Urinary bladder (tissue), 4 donors: Measurements from ENCODE around the gene ST6GALNAC6. TPM values are rescaled to one million over a fixed set of nuclear protein-coding genes. Genes with fewer than 3 reads are reported as not detected.

Experiments
- DNase-seq: peaks from one replicate; pipeline ENCODE4 v3.0.0-alpha.2; 2015; ENCODE audit errors: extremely low spot score
- H3K27ac ChIP-seq: one replicate; pipeline ENCODE4 v1.5.1; 2013; ENCODE audit warnings: low read depth, mild to moderate bottlenecking, moderate library complexity
- H3K36me3 ChIP-seq: one replicate; pipeline ENCODE4 v1.6.1; 2013; ENCODE audit warnings: mild to moderate bottlenecking, moderate library complexity; ENCODE audit not compliant: insufficient read depth
- H3K4me1 ChIP-seq: one replicate; pipeline ENCODE4 v1.6.1; 2013; ENCODE audit warnings: mild to moderate bottlenecking, moderate library complexity; ENCODE audit not compliant: insufficient read depth
- H3K4me3 ChIP-seq: one replicate; pipeline ENCODE4 v1.5.1; 2013; ENCODE audit warnings: low read depth, low read length
- WGBS: extraction: QIAGEN DNeasy Blood & Tissue Kit; methylation state at CpG from one replicate; pipeline ENCODE4 v1.1.7; 2013; 5-methylcytosine and 5-hydroxymethylcytosine counted together
- polyA plus RNA-seq: library from polyadenylated mRNA; stranded (reverse); fragments of 200-250 nt; gene quantifications from one replicate; pipeline ENCODE4 v1.2.3, GENCODE V29; 2013
- total RNA-seq: library from RNA; depleted of rRNA; stranded (reverse); fragments of >200 nt; gene quantifications from one replicate; pipeline ENCODE4 v1.2.3, GENCODE V29; 2014
- donor health status: healthy with polysubstance abuse.
- donor health status: healthy.

ST6GALNAC6 gene, protein sequence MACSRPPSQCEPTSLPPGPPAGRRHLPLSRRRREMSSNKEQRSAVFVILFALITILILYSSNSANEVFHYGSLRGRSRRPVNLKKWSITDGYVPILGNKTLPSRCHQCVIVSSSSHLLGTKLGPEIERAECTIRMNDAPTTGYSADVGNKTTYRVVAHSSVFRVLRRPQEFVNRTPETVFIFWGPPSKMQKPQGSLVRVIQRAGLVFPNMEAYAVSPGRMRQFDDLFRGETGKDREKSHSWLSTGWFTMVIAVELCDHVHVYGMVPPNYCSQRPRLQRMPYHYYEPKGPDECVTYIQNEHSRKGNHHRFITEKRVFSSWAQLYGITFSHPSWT
- total RNA-seq (17.7 TPM), polyA plus RNA-seq (105 TPM)

DNA sequence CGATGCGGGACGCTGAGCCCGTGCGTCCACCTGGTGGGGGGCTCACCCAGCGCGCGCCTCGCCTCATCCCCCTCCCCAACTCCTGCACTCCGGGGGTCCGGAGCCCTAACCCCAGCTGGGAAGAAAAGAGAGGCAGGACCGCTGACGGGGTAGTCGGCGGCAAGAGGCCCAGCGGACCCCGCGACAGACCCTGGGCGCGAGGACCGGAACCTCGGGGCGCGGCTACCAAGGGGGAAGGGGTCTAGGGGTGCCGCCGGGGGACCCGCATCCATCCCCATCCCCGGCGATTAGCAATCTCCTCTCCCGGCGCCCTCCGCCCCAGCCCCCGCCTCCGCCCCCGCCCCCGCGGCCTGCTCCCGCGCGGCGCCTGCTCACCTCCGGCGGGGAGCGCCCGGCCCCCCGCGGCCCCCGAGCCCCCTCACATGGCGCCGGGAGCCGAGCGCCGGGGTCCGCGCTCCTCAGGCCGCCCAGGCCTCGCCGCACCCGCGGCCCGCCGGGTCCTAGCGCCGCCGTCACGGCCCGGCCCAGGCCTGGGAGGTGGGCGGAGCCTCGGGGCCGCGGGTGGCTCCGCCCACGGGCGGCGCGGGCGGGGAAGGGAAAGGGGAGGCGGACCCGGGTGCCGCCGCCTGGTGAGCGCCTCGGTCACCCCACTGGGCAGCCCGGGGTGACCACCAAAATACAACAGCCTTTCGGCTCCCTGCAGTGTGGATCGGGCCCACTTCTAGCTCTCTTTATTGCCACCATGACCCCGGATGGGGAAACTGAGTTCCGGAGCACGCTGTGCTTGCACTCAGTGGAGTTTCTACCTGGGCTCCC lies at the start of gene ST6GALNAC6:
Gene ST6GALNAC6, minus strand, starts transcription at position 476 of the 816 bp plus-strand sequence. CDS start 1,622 bp downstream, outside the sequence.
- Histone ChIP-seq H3K4me1 (no peaks in the 10 kb centered on the region), H3K27ac (peak within 1 kb of the TSS; percentile 89), H3K36me3 (peaks cover 5% of the 10 kb centered on the region), H3K4me3 (peak within 1 kb of the TSS; percentile 97)
- DNase-seq, result no peak
- 1% methylated on average over 88 of the region's 89 CpGs for WGBS

DNA sequence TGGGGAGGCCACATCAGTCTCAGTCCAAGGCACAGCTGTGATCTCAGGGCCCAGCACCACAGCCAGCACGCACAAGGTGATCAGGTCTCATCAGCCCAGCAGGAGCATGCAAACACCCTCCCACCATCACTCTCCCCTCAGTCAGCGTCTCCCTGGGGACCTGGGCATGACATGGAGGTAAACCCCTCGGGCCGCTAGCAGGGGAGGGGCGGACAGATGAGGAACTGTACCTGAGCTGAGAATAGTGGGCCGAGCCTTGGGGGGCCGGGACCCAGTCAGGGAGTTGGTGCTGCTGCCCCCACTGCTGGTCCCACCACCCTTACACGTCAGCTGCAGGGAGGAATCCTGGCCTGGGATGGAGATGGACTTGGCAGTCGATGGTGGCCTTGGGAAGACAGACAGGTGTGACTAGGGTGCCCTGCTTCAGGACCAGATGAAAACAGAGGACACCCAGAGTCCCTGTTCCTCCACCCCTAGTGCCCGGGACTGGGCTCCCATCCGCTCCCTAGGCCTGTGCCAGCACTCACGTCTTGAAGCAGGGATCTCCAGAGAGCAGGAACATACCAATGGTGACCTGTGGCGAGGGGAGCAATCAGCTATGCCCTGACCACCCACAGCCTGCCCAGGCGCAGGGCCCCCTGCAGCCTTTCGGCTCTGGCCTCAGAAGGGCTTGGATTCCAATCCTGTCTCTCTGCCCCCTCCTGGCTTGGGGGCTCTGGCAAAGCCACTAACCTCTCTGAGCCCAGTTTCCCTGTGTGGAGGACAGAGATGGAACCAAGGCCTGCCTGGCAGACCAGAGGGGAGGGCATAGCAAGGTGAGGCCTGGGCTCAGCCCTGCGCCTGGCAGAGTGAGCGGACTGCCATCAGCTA lies 48.7 kb upstream of the ST6GALNAC6 start:
- no peak overlapping the region for H3K27ac ChIP-seq
- H3K36me3 ChIP-seq, result peaks cover 2% of the 10 kb centered on the region
- no peak for DNase-seq
- no peaks in the 10 kb centered on the region for H3K4me1 ChIP-seq
- no peak overlapping the region for H3K4me3 ChIP-seq
- WGBS, result 85% methylated on average over 17 of the region's 17 CpGs

DNA sequence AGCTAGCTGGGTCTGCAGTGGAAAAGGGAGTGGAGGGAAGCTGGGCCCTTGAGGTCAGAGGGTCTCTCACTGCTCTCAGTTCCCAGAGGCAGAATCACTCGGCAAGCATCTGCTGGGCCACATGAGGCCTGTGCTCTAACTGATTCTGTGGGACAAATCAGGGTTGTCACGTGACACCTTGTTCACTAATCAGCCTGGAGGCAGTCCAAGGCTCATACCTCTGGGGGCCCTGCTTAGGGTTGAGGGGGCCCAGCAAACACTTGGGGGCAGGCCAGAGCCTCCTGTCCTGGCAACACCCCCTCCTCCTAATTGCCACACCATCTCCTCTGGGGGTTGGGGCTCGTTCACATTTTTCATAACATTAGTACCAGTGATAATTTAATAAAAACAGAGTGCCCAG lies 47.3 kb upstream of the ST6GALNAC6 start:
- Histone ChIP-seq H3K27ac (no peak overlapping the region), H3K36me3 (peaks cover 2% of the 10 kb centered on the region), H3K4me3 (no peak overlapping the region), H3K4me1 (no peaks in the 10 kb centered on the region)
- WGBS, result 55% methylated on average over 3 of the region's 3 CpGs
- DNase-seq, result no peak

DNA sequence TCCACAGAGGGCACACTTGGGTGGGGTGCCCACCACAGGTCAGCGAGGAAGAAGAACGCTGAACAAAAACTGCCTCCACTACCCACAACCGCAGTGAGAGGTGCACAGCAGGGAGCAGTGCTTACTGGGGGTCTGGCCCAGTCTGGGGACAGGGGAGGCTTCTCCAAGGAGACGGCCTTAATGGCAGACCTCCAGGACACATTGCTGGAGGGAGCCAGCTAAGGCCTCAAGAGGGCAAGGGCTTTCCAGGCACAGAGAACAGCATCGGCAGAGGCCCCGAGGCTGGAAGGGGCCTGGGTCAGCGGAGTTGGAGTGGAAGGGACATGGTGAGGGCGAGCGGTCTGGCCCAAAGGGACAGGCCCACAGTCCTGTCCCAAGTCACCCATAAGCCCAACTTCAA lies 46.5 kb upstream of the ST6GALNAC6 start:
- Histone ChIP-seq H3K36me3 (peaks cover 2% of the 10 kb centered on the region), H3K4me3 (no peak overlapping the region), H3K4me1 (no peaks in the 10 kb centered on the region), H3K27ac (no peak overlapping the region)
- WGBS, result 68% methylated on average over 9 of the region's 9 CpGs
- DNase-seq, result no peak

DNA sequence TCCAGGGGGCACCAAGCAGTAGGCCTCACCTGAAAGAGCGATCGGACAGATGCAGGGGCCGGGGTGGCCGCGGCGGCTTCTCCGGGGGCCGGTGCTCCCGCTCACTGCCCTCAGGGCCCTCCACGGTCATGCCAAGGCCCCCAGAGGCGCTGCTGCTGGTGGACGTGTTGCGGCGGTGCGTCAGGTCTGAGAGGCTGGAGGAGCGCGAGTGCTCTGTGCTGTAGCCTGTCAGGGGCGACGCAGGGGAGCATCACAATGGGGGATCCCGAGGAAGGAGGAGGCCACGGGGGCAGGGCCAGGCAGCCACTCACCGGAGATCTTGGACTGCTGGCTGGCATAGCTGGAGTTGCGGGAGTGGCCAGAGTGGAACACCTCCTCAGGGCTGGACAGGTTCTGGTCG lies 45.9 kb upstream of the ST6GALNAC6 start:
- Histone ChIP-seq H3K4me3 (no peak overlapping the region), H3K36me3 (peaks cover 2% of the 10 kb centered on the region), H3K4me1 (no peaks in the 10 kb centered on the region), H3K27ac (no peak overlapping the region)
- 91% methylated on average over 24 of the region's 24 CpGs for WGBS
- DNase-seq, result no peak

DNA sequence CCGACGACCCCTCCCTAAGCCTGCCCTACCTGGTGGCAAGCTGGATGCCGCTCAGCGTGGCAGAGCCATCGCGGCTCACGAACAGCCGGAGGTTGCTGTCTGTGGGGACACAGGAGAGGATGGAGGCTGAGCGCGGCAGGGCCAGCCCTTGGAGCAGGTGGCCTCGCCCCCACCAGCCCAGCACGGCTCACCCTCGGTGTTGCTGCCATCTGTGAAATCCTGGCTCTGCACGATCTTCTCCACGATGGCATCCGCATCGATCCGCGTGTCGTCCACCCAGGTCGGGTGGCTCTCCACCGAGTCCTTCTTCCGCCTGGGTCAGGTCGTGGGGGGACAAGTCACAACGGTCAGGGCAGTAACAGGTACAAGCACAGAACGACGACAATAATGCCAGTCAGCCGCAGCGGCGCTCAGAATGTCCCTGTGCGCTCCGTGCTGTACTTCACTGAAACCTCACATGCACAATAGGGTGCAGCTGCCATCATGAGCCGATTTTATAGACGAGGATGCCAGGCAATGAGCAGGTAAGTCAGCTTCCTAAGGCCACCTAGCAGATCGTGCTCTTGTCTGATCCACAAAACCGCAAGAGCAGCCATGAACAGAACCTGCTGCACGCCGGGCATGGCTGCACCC lies 45.3 kb upstream of the ST6GALNAC6 start:
- Histone ChIP-seq H3K36me3 (peaks cover 2% of the 10 kb centered on the region), H3K4me3 (no peak overlapping the region), H3K4me1 (no peaks in the 10 kb centered on the region), H3K27ac (no peak overlapping the region)
- no peak for DNase-seq
- WGBS, result 91% methylated on average over 38 of the region's 38 CpGs

DNA sequence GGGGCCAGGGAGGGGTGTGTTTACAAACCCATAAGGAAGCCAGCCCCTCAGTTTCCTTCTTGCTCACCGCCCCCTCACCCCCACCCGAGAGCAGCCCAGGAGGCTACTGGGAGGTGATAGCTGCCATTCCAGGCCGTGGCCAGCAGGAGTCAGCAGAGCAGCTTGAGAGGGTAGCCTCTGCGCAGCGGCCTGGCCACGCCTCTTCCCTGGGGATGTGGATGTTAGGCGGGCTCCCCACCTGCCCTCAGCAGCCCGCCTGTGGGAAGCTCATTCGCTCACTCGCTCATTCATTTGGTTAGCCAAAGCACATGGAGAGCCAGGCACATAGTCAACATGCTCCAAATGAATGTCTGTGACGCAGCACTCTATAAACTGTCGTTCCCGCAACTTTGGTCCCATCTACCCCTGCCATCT lies 44.3 kb upstream of the ST6GALNAC6 start:
- Histone ChIP-seq H3K4me3 (no peak overlapping the region), H3K27ac (no peak overlapping the region), H3K36me3 (peaks cover 2% of the 10 kb centered on the region), H3K4me1 (no peaks in the 10 kb centered on the region)
- no peak for DNase-seq
- whole genome bisulfite sequencing, result 32% methylated on average over 13 of the region's 13 CpGs

DNA sequence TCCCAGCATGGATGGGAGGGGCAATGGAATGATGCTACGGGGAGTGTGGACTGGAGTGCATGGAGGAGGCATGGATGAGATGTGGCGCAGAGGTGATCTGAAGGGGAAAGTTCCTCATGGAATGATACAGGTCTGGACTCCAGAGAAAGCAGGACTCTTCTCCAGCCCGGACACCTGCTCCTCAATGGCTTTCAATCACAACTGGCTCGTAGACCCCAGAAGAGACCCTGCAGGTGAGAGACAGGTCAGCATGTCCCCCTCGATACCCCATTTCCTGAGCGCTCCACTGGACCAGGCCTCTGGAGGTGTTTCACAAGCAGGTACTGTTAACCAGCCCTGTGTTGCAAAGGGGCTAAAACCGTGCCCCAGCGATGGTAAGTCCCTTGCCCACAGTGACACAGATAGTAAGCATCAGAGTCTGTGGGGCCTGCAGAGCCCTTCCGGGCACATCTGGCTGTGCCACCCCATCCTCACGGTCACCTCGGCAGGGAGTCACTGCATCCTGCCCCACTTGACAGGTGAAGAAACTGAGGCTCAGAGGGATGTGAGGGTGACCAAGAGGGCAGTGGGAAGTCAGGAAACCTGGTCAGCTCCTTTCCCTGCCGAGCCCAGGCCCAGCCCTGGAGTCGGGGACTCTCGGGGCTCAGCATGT lies 43.7 kb upstream of the ST6GALNAC6 start:
- no peak for DNase-seq
- Histone ChIP-seq H3K4me3 (no peak overlapping the region), H3K36me3 (peaks cover 2% of the 10 kb centered on the region), H3K27ac (no peak overlapping the region), H3K4me1 (no peaks in the 10 kb centered on the region)
- 82% methylated on average over 14 of the region's 14 CpGs for WGBS

DNA sequence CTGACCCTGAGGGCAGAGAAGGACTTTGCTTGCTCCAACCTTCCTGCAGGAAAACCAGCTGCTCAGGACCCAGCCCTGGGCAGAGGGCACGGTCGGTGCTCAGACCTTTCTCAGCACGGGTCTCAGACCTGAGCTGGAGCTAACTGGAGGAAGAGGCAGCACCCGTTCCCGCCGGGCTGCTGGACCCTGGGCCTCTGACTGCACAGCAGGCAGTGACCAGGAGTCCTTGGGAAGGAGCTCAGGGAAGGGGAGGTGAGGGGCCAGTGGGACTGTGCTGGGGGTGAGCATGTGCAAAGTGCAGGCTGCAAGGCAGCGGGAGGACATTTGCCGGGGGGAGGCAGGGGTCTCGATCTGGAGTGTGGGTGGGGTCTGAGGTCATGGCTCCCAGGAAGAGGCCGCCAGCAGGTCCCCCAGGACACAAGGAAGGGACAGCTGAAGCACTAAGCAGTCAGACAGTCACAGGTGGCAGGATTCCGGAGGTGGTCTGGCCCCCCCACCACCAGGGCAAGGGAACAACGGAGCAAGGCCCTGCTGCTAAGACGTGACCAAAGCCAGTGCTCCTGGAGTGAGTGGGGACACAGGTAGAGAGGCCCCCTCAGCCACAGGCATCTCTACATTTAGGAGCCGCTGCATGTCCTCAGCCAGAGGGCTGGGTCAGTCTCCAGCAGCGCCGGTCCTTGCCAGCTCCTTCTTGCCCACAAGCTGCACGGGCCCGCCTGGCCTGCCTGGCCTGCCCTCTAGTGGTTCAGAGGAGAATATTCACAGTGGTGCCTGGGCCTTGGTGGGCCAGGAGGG lies 43.0 kb upstream of the ST6GALNAC6 start:
- H3K4me1 ChIP-seq, result no peaks in the 10 kb centered on the region
- no peak for DNase-seq
- H3K4me3 ChIP-seq, result no peak overlapping the region
- H3K27ac ChIP-seq, result no peak overlapping the region
- 53% methylated on average over 18 of the region's 18 CpGs for WGBS
- peaks cover 2% of the 10 kb centered on the region for H3K36me3 ChIP-seq

DNA sequence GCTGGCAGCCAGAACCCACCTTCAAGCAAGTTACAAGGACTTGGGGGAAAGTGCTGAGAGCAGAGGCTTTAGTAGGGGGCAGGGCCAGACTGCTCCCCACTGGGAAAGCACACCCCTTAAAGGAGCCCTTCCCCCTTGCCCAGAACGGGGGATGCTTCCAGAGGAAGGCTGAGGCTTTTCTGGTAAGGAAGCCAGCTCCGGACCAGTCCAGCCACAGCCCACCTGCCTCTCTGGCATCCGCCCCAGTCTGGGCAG lies 42.5 kb upstream of the ST6GALNAC6 start:
- H3K27ac ChIP-seq, result no peak overlapping the region
- no peaks in the 10 kb centered on the region for H3K4me1 ChIP-seq
- 62% methylated on average over 3 of the region's 3 CpGs for WGBS
- DNase-seq, result no peak
- no peak overlapping the region for H3K4me3 ChIP-seq
- H3K36me3 ChIP-seq, result peaks cover 2% of the 10 kb centered on the region

DNA sequence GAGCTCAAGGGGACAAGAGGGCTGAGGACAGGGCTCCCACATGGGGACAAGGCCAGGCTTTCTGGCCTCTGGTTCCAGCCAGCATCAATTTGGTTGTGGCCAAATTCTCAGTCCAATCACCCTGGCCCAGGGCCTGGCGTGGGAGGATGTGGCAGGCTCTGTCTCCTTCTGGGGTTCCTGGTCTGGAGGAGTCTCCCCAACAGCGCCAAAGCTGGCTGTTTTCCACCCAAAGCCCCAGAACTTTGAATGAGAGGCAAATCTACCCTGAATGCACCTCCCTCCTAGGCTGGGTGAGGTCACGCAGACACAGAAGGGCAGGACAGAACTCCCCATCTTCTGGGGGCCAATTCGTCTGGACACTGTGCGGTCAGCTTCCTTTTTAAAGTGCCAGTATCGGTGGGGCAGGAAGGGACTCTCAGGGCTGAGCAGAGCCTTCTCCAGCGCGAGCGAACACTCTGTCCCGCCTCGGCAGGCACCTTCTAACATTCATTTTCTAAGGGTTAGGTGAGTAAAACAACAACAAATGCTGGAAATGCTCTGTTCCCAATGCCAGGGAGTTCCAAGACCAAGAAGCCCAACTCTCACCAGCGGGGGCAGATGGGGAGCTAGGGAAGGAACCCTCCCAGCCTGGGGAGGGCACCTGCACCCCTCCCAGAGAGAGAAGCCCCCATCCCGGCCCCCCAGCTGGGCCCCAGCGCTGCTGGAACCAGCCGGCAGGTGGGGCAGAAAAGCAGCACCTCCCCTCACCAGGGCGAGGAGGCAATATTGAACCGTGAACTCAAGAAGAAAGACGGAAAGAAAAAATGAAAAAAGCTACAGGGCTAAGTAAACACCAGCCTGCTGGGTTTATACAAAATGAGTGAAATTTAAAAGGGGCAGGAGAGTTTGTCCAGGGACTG lies 41.9 kb upstream of the ST6GALNAC6 start:
- Histone ChIP-seq H3K36me3 (no peaks in the 10 kb centered on the region), H3K4me3 (no peak overlapping the region), H3K4me1 (no peaks in the 10 kb centered on the region), H3K27ac (no peak overlapping the region)
- 73% methylated on average over 18 of the region's 18 CpGs for WGBS
- DNase-seq, result no peak

DNA sequence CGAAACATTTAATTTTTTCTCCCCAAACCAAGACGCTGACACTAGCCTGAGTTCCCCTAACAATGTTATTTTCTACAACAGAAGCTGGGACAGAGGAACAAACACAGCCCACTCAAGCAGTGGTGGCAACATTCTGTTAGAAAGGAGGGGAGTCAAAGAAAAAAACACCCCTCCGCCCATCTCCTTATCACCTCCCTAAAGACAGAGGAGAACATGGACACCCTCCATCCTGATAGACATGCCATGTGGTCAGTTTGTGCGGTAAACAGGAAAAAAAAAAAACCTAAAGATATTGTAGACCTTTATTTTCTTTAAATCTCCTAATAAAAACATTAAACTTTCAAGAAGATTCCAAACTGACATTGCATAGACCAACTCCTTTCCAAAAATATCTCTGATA lies 41.2 kb upstream of the ST6GALNAC6 start:
- no peaks in the 10 kb centered on the region for H3K4me1 ChIP-seq

More for the DNA sequence above, 41.2 kb upstream of the ST6GALNAC6 start:
- Histone ChIP-seq H3K36me3 (no peaks in the 10 kb centered on the region), H3K4me3 (no peak overlapping the region), H3K27ac (no peak overlapping the region)
- DNase-seq, result no peak
- 85% methylated on average over 4 of the region's 4 CpGs for WGBS
